ENCODE measurements around the gene SLC25A21. TPM values are rescaled to one million over a fixed set of nuclear protein-coding genes. Genes with fewer than 3 reads are reported as not detected.
"Not testable (repeated sequence)": the region's sequence is repeated elsewhere in the genome, so short reads cannot be mapped to it uniquely, and the experiment has no call there.

SLC25A21 gene
- total RNA-seq, 1 experiment from 2014 or later: 1.8 TPM

- Histone ChIP-seq H3K4me3 (no peak overlapping the region), H3K9me3 (no peaks in the 10 kb centered on the region), H3K36me3 (no peaks in the 10 kb centered on the region), H3K27me3 (no peaks in the 10 kb centered on the region)
- DNase-seq: no peak
Observed at GRCh38 chr14:36934304-36934703, 238.1 kb downstream of the SLC25A21 start.

GRCh38 chr14:36931791-36932190 lies 240.6 kb downstream of the SLC25A21 start:
- no peak for DNase-seq
- Histone ChIP-seq H3K36me3 (no peaks in the 10 kb centered on the region), H3K27me3 (no peaks in the 10 kb centered on the region), H3K9me3 (no peaks in the 10 kb centered on the region), H3K4me3 (no peak overlapping the region)

GRCh38 chr14:36928432-36928831 lies 244.0 kb downstream of the SLC25A21 start:
- H3K27me3 ChIP-seq: no peaks in the 10 kb centered on the region
- no peak for DNase-seq
- no peaks in the 10 kb centered on the region for H3K36me3 ChIP-seq
- no peaks in the 10 kb centered on the region for H3K9me3 ChIP-seq
- H3K4me3 ChIP-seq: no peak overlapping the region

- Histone ChIP-seq H3K9me3 (no peaks in the 10 kb centered on the region), H3K4me3 (no peak overlapping the region), H3K27me3 (no peaks in the 10 kb centered on the region), H3K36me3 (no peaks in the 10 kb centered on the region)
- no peak for DNase-seq
Observed at GRCh38 chr14:36925094-36925493, 247.3 kb downstream of the SLC25A21 start.

GRCh38 chr14:36916668-36917067 lies 255.7 kb downstream of the SLC25A21 start:
- Histone ChIP-seq H3K36me3 (no peaks in the 10 kb centered on the region), H3K9me3 (no peaks in the 10 kb centered on the region), H3K4me3 (no peak overlapping the region), H3K27me3 (no peaks in the 10 kb centered on the region)
- DNase-seq: no peak

GRCh38 chr14:36915081-36915480 lies 257.3 kb downstream of the SLC25A21 start:
- Histone ChIP-seq H3K27me3 (no peaks in the 10 kb centered on the region), H3K36me3 (no peaks in the 10 kb centered on the region)
- no peak for DNase-seq

GRCh38 chr14:36910578-36910977 lies 261.8 kb downstream of the SLC25A21 start:
- DNase-seq: no peak
- Histone ChIP-seq H3K4me3 (no peak overlapping the region), H3K27me3 (no peaks in the 10 kb centered on the region), H3K9me3 (no peaks in the 10 kb centered on the region), H3K36me3 (no peaks in the 10 kb centered on the region)

More at GRCh38 chr14:36915081-36915480, 257.3 kb downstream of the SLC25A21 start:
- Histone ChIP-seq H3K9me3 (no peaks in the 10 kb centered on the region), H3K4me3 (no peak overlapping the region)

GRCh38 chr14:36905272-36905888 lies 267.0 kb downstream of the SLC25A21 start:
- H3K36me3 ChIP-seq: no peaks in the 10 kb centered on the region
- H3K9me3 ChIP-seq: no peaks in the 10 kb centered on the region
- no peak overlapping the region for H3K4me3 ChIP-seq
- no peak for DNase-seq
- H3K27me3 ChIP-seq: no peaks in the 10 kb centered on the region

- H3K9me3 ChIP-seq: no peaks in the 10 kb centered on the region
- no peak overlapping the region for H3K4me3 ChIP-seq
- no peak for DNase-seq
- no peaks in the 10 kb centered on the region for H3K36me3 ChIP-seq
- no peaks in the 10 kb centered on the region for H3K27me3 ChIP-seq
Observed at GRCh38 chr14:36901861-36902260, 270.5 kb downstream of the SLC25A21 start.

GRCh38 chr14:36900846-36901245 lies 271.6 kb downstream of the SLC25A21 start:
- no peaks in the 10 kb centered on the region for H3K9me3 ChIP-seq
- H3K27me3 ChIP-seq: no peaks in the 10 kb centered on the region
- no peak for DNase-seq
- H3K36me3 ChIP-seq: no peaks in the 10 kb centered on the region
- H3K4me3 ChIP-seq: no peak overlapping the region

- DNase-seq, H3K36me3 ChIP-seq, H3K27me3 ChIP-seq, H3K4me3 ChIP-seq, H3K9me3 ChIP-seq: not testable (repeated sequence)
Observed at GRCh38 chr14:36896300-36896699, 276.1 kb downstream of the SLC25A21 start.

GRCh38 chr14:36884049-36884448 lies 288.4 kb downstream of the SLC25A21 start:
- no peak for DNase-seq
- Histone ChIP-seq H3K9me3 (no peaks in the 10 kb centered on the region), H3K27me3 (no peaks in the 10 kb centered on the region), H3K36me3 (no peaks in the 10 kb centered on the region), H3K4me3 (no peak overlapping the region)

- H3K36me3 ChIP-seq: no peaks in the 10 kb centered on the region
- no peaks in the 10 kb centered on the region for H3K9me3 ChIP-seq
- H3K4me3 ChIP-seq: no peak overlapping the region
- DNase-seq: no peak
- no peaks in the 10 kb centered on the region for H3K27me3 ChIP-seq
Observed at GRCh38 chr14:36880276-36880675, 292.1 kb downstream of the SLC25A21 start.

GRCh38 chr14:36879558-36879957 lies 292.8 kb downstream of the SLC25A21 start:
- no peaks in the 10 kb centered on the region for H3K27me3 ChIP-seq
- DNase-seq: no peak
- H3K36me3 ChIP-seq: no peaks in the 10 kb centered on the region
- H3K9me3 ChIP-seq: no peaks in the 10 kb centered on the region
- H3K4me3 ChIP-seq: no peak overlapping the region

- no peak for DNase-seq
- H3K4me3 ChIP-seq: no peak overlapping the region
- H3K9me3 ChIP-seq: no peaks in the 10 kb centered on the region
- no peaks in the 10 kb centered on the region for H3K36me3 ChIP-seq
- H3K27me3 ChIP-seq: no peaks in the 10 kb centered on the region
Observed at GRCh38 chr14:36874396-36875138, 297.8 kb downstream of the SLC25A21 start.

- H3K9me3 ChIP-seq: no peaks in the 10 kb centered on the region
- H3K4me3 ChIP-seq: no peak overlapping the region
- no peaks in the 10 kb centered on the region for H3K36me3 ChIP-seq
- DNase-seq: no peak
- no peaks in the 10 kb centered on the region for H3K27me3 ChIP-seq
Observed at GRCh38 chr14:36870776-36871175, 301.6 kb downstream of the SLC25A21 start.

GRCh38 chr14:36869125-36869524 lies 303.3 kb downstream of the SLC25A21 start:
- Histone ChIP-seq H3K27me3 (no peaks in the 10 kb centered on the region), H3K4me3 (no peak overlapping the region), H3K9me3 (no peaks in the 10 kb centered on the region), H3K36me3 (no peaks in the 10 kb centered on the region)
- DNase-seq: no peak

GRCh38 chr14:36866867-36867266 lies 305.5 kb downstream of the SLC25A21 start:
- H3K9me3 ChIP-seq: no peaks in the 10 kb centered on the region
- no peaks in the 10 kb centered on the region for H3K27me3 ChIP-seq
- H3K4me3 ChIP-seq: no peak overlapping the region
- H3K36me3 ChIP-seq: no peaks in the 10 kb centered on the region
- no peak for DNase-seq

All from MG63 (cell line).